Osteocyte (in vitro differentiated cells): ENCODE measurements around the gene NFKB2. TPM values are rescaled to one million over a fixed set of nuclear protein-coding genes. Genes with fewer than 3 reads are reported as not detected.

ENCODE experiments used
- DNase-seq: peaks from one replicate; pipeline ENCODE4 v3.0.0; 2021; ENCODE audit warnings: mixed read lengths; ENCODE audit not compliant: unreplicated experiment; ENCODE audit errors: extremely low spot score
- H3K27ac Mint-ChIP-seq: one replicate; pipeline ENCODE4 v1.8.0; 2021; ENCODE audit warnings: mild to moderate bottlenecking, mixed read lengths; ENCODE audit not compliant: unreplicated experiment
- H3K27me3 Mint-ChIP-seq: one replicate; pipeline ENCODE4 v1.8.0; 2021; ENCODE audit warnings: mixed read lengths; ENCODE audit not compliant: unreplicated experiment
- H3K36me3 Mint-ChIP-seq: one replicate; pipeline ENCODE4 v1.8.0; 2021; ENCODE audit warnings: mixed read lengths; ENCODE audit not compliant: unreplicated experiment
- H3K4me1 Mint-ChIP-seq: one replicate; pipeline ENCODE4 v1.8.0; 2021; ENCODE audit warnings: mixed read lengths; ENCODE audit not compliant: unreplicated experiment
- H3K4me3 Mint-ChIP-seq: one replicate; pipeline ENCODE4 v1.8.0; 2021; ENCODE audit warnings: mild to moderate bottlenecking, moderate library complexity, mixed read lengths; ENCODE audit not compliant: unreplicated experiment
- H3K9me3 Mint-ChIP-seq: one replicate; pipeline ENCODE4 v1.8.0; 2021; ENCODE audit warnings: mixed read lengths; ENCODE audit not compliant: unreplicated experiment
- total RNA-seq: library from RNA; stranded (reverse); gene quantifications from 2 replicates; pipeline ENCODE4 v1.2.1, GENCODE V29; 2021
- TF ChIP-seq, protein P1 (sequence below): fragments of 200-600 bp; sonication (generic); IDR thresholded peaks from 2 replicates; pipeline ENCODE4 v1.5.0; 2021; ENCODE audit warnings: antibody characterized with exemption, mild to moderate bottlenecking, moderate library complexity

The NFKB2 gene
- total RNA-seq, 1 donor from 2014 or later: 38.6 TPM

DNA sequence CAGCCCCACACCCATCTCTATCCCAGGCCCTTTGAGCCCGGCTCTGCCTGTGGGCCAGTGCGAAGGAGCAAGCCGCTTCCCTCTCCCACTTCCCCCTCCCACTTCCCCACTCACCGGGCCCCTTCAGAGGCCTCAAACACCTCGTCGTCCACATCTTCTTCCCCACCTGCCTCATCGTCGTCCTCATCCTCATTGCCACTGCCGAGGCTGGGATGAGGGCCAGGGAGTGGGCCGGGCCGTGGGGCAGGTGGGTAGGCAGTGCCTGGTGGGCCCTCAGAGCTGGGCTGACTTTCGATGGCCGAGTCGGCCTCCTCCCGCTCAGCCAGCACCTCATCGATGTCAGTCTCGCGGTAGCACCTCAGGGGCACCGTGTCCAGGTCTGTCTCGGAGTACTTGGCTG lies 19.2 kb downstream of the NFKB2 start:
- DNase-seq: no peak

DNA sequence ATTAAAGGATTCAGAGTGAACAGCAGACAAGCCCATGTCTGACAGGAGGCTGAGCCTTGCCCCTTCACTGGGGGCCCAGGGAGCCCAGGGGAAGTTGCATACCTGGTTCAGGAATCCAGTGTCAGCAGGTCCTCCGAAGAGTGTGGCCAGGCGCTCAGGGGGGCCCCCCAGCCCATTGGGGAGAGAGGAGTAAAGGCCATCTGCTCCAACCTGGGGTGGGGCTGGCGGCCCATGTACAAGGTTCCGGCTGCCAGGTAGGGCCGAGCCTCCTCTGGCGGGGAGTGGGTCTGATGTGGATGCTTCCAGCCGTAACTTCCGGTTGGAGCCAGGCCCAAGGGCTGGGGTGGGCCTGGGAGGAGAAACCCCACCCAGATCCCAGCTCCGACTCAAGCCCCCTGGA lies 20.8 kb downstream of the NFKB2 start:
- Mint-ChIP-seq H3K27ac (no peak overlapping the region), H3K9me3 (no peaks in the 10 kb centered on the region), H3K36me3 (no peaks in the 10 kb centered on the region), H3K4me3 (no peak overlapping the region), H3K27me3 (peaks cover 30% of the 10 kb centered on the region), H3K4me1 (peaks cover 22% of the 10 kb centered on the region)
- no peak for DNase-seq
- TF ChIP-seq, protein P1, sequence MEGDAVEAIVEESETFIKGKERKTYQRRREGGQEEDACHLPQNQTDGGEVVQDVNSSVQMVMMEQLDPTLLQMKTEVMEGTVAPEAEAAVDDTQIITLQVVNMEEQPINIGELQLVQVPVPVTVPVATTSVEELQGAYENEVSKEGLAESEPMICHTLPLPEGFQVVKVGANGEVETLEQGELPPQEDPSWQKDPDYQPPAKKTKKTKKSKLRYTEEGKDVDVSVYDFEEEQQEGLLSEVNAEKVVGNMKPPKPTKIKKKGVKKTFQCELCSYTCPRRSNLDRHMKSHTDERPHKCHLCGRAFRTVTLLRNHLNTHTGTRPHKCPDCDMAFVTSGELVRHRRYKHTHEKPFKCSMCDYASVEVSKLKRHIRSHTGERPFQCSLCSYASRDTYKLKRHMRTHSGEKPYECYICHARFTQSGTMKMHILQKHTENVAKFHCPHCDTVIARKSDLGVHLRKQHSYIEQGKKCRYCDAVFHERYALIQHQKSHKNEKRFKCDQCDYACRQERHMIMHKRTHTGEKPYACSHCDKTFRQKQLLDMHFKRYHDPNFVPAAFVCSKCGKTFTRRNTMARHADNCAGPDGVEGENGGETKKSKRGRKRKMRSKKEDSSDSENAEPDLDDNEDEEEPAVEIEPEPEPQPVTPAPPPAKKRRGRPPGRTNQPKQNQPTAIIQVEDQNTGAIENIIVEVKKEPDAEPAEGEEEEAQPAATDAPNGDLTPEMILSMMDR: no peak

More for the DNA sequence above, 19.2 kb downstream of the NFKB2 start:
- TF ChIP-seq, protein P1: no peak
- Mint-ChIP-seq H3K27ac (no peak overlapping the region), H3K4me1 (peaks cover 20% of the 10 kb centered on the region), H3K27me3 (peaks cover 42% of the 10 kb centered on the region), H3K9me3 (no peaks in the 10 kb centered on the region), H3K4me3 (no peak overlapping the region), H3K36me3 (peaks cover 3% of the 10 kb centered on the region)

DNA sequence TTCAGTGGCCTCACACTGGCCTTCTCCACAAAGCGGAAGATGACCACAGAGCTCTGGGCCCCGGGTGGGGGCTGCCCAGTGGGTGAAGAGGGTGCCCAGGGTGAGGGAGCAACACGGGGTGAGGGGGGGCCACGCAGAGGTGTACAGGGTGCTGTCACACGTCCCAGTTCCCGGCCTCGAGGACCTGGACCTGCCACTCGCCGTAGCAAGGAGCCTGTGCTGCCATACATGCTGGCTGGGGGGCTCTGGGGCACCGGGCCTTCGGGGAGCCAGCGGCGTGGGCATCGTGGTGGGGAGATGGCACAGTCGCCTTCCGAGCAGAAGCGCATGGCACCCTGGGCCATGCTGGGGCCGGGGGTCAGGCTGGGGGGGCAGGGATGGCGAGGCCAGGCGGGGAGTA lies 21.2 kb downstream of the NFKB2 start:
- peaks cover 26% of the 10 kb centered on the region for H3K27me3 Mint-ChIP-seq
- H3K9me3 Mint-ChIP-seq: no peaks in the 10 kb centered on the region
- no peak for DNase-seq
- no peak overlapping the region for H3K4me3 Mint-ChIP-seq
- no peak overlapping the region for H3K27ac Mint-ChIP-seq
- TF ChIP-seq, protein P1: no peak
- peaks cover 21% of the 10 kb centered on the region for H3K4me1 Mint-ChIP-seq
- no peaks in the 10 kb centered on the region for H3K36me3 Mint-ChIP-seq

DNA sequence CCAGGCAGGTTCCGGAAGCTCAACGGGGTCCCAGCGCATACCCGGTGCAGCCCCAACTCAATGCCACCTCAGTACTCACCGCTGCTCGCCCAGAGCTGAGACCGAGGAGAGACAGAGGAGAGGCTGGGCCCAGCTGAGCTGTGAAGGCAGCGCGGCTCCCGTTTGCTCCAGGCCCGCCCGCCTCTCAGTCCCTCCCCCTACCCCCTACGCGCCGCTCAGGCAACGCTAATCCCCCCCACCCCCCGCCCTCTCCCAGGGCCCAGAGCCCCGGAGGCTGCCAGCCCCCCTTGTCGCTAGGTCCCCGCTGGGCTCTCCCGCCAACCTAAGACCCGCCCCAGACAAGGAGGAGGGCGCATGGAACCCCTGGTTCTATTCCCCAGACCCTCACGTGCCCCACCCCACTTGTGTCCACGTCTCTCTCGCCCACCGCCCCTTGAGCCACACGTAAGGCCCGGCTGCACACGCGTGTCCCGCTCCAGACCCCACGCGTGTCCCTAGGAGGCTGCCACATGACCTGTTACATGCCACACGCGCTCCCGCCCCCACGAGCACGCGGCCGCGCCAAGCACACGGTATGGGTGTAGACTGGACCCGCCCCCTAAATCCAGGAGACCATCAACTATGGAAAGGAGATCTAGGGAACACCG lies 23.2 kb downstream of the NFKB2 start, which contains the start of gene PSD:
PSD (minus strand) TSS at position 164 of the 647 bp plus-strand sequence. CDS start 1,747 bp downstream, outside the sequence.
- DNase-seq: no peak
- Mint-ChIP-seq H3K4me1 (peaks cover 33% of the 10 kb centered on the region), H3K27me3 (peaks cover 20% of the 10 kb centered on the region), H3K27ac (no peak within 1 kb of the TSS), H3K4me3 (peak within 1 kb of the TSS; percentile 96), H3K36me3 (no peaks in the 10 kb centered on the region), H3K9me3 (no peaks in the 10 kb centered on the region)
- TF ChIP-seq, protein P1: no peak

DNA sequence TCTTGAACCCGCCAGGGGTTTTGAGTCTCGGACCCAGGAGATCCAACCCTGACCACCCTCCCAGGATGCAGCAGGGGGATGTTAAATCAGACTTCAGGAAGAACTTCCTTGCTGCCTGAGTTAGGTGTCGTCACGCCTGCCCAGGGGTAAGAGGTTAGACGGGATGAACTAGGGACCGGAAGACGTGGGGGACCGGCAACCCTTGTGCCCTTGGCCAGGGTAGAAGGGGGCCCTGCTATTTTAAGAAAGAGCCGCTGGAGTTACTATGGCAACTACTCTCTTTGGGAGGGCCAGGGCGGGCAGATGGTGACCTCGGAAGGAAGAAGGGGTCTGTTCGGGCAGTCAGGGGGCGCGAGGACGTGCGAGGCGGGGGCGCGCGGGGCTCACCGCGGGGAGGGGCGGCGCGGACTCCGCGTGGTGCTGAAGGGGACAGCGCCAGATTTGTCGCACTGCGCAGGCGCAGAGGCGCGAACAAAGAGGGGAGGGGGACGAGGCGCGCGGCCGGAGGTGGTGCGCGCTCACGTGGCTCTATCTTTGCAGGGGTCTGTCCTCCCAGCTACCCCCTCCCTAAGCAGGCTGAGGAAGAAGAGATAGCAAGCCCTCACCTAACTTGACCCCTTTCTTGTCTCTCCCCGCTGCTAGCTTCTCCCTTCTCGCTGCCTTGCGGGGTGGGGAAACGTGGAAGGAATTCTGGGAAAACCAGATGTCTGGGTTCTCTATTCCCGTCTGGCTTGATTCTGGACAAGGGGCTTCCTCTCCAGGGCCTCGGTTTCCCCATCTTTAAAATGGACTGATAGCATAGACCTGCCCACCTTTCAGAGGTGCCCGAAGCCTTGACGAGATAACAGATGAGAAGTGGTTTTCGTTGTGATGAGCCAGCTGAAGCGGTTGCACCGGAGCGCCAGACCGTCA lies 24.0 kb downstream of the NFKB2 start:
- no peak for DNase-seq
- Mint-ChIP-seq H3K4me1 (peaks cover 33% of the 10 kb centered on the region), H3K4me3 (peak overlapping the region; percentile 96), H3K9me3 (no peaks in the 10 kb centered on the region), H3K36me3 (no peaks in the 10 kb centered on the region), H3K27ac (no peak overlapping the region), H3K27me3 (peaks cover 17% of the 10 kb centered on the region)
- TF ChIP-seq, protein P1: no peak
